Duodenal mucosa (tissue), 2 donors: ENCODE data around the gene RNF146.
"Not testable (repeated sequence)": the region's sequence is repeated elsewhere in the genome, so short reads cannot be mapped to it uniquely, and the experiment has no call there.

ENCODE experiments used
- H3K27ac ChIP-seq: one replicate; pipeline ENCODE4 v1.7.0; 2013; ENCODE audit warnings: low read depth, low read length
- H3K27me3 ChIP-seq, 2 donors: one replicate each; pipeline ENCODE4 v1.7.0; 2013; ENCODE audit warnings: low read length in 2 of 2, control low read depth in 1 of 2; ENCODE audit not compliant: insufficient read depth in 2 of 2, control insufficient read depth in 1 of 2
- H3K36me3 ChIP-seq, 2 donors: one replicate each; pipeline ENCODE4 v1.7.0; 2013; ENCODE audit warnings: low read length in 2 of 2, control low read depth in 1 of 2; ENCODE audit not compliant: insufficient read depth in 2 of 2, control insufficient read depth in 1 of 2
- H3K4me1 ChIP-seq, 2 donors: one replicate each; pipeline ENCODE4 v1.7.0; 2013; ENCODE audit warnings: low read length in 2 of 2, control low read depth in 1 of 2; ENCODE audit not compliant: insufficient read depth in 2 of 2, control insufficient read depth in 1 of 2
- H3K4me3 ChIP-seq, 2 donors: one replicate each; pipeline ENCODE4 v1.7.0; 2013; ENCODE audit warnings: low read length in 2 of 2, low read depth in 1 of 2
- H3K9ac ChIP-seq, 2 donors: one replicate each; pipeline ENCODE4 v1.7.0; 2013; ENCODE audit warnings: low read length in 2 of 2, low read depth in 1 of 2
- H3K9me3 ChIP-seq, 2 donors: one replicate each; pipeline ENCODE4 v1.7.0; 2013; ENCODE audit warnings: low read length in 2 of 2, control low read depth in 1 of 2; ENCODE audit not compliant: control insufficient read depth in 1 of 2

Gene RNF146

GRCh38 chr6:127266178-127266891 lies at the start of gene RNF146:
Gene RNF146, plus strand, starts transcription at chr6:127266864. Its CDS starts 13,475 bp downstream, at chr6:127280339.
- Histone ChIP-seq H3K4me3 (peak within 1 kb of the TSS; percentile 97 to 98), H3K27ac (peak within 1 kb of the TSS; percentile 99), H3K4me1 (peaks cover 11 to 20% of the 10 kb centered on the region in 2 donors), H3K27me3 (no peaks in the 10 kb centered on the region), H3K36me3 (no peaks in the 10 kb centered on the region), H3K9me3 (no peaks in the 10 kb centered on the region), H3K9ac (peak within 1 kb of the TSS; percentile 92 to 95)

DNA sequence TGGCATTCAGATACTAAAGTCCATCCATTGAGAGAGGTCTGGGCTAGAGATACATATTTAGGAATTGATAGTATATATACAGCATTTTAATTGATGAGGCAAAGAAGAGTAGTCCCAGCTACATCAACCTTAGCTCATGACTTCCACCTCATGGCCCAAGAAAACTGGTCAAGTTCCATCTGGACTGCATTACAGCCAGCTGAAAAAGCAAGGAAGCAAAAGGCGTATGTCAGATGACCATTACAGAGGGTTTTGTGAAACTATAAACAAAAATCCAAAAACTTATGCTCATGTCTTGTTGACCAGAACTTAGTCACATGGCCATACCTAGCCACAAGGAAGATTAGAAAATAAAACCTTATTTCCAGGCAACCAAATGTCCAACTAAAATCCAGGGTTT lies 46.8 kb upstream of the RNF146 start:
- no peaks in the 10 kb centered on the region for H3K36me3 ChIP-seq
- H3K27me3 ChIP-seq, result no peaks in the 10 kb centered on the region
- H3K4me1 ChIP-seq, result no peaks in the 10 kb centered on the region
- H3K9me3 ChIP-seq, result no peaks in the 10 kb centered on the region
- no peak overlapping the region for H3K9ac ChIP-seq
- H3K4me3 ChIP-seq, result no peak overlapping the region
- no peak overlapping the region for H3K27ac ChIP-seq

DNA sequence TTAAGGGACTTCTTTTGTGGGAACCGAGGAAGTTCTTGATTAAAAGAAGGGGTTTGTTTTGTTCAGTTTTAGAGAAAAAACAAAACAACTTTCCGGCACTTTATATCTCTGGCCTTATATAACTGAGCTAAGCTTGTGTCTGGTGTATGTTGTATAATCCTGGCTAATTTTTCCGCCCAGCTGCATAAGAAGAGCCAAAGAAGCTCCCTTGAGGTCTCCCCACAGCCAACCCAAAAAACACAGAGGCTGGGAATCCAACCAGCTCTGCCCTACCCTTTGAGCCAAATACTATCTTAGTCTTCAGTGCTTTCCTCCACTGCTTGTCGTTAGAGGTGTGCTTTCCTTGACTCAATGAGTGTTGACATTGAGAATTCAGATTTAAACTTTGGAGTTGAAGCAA lies 45.5 kb upstream of the RNF146 start:
- H3K9ac ChIP-seq, result no peak overlapping the region
- no peak overlapping the region for H3K27ac ChIP-seq
- H3K4me1 ChIP-seq, result no peaks in the 10 kb centered on the region
- H3K4me3 ChIP-seq, result no peak overlapping the region
- no peaks in the 10 kb centered on the region for H3K36me3 ChIP-seq
- no peaks in the 10 kb centered on the region for H3K9me3 ChIP-seq
- H3K27me3 ChIP-seq, result no peaks in the 10 kb centered on the region

GRCh38 chr6:127222418-127222817 lies 44.2 kb upstream of the RNF146 start:
- H3K36me3 ChIP-seq, result no peaks in the 10 kb centered on the region
- H3K4me1 ChIP-seq, result no peaks in the 10 kb centered on the region
- H3K27ac ChIP-seq, result no peak overlapping the region
- H3K9ac ChIP-seq, result no peak overlapping the region
- no peaks in the 10 kb centered on the region for H3K27me3 ChIP-seq
- no peak overlapping the region for H3K4me3 ChIP-seq
- H3K9me3 ChIP-seq, result no peaks in the 10 kb centered on the region

- no peaks in the 10 kb centered on the region for H3K4me1 ChIP-seq
- H3K27me3 ChIP-seq, result no peaks in the 10 kb centered on the region
- no peak overlapping the region for H3K9ac ChIP-seq
- H3K9me3 ChIP-seq, result no peaks in the 10 kb centered on the region
- H3K4me3 ChIP-seq, result no peak overlapping the region
- H3K27ac ChIP-seq, result no peak overlapping the region
- H3K36me3 ChIP-seq, result no peaks in the 10 kb centered on the region
Observed at GRCh38 chr6:127225497-127225896, 41.2 kb upstream of the RNF146 start.

- H3K4me3 ChIP-seq, H3K9me3 ChIP-seq, H3K27me3 ChIP-seq, H3K9ac ChIP-seq, H3K27ac ChIP-seq, H3K36me3 ChIP-seq, H3K4me1 ChIP-seq: not testable (repeated sequence)
Observed at GRCh38 chr6:127233819-127234218, 32.8 kb upstream of the RNF146 start.

DNA sequence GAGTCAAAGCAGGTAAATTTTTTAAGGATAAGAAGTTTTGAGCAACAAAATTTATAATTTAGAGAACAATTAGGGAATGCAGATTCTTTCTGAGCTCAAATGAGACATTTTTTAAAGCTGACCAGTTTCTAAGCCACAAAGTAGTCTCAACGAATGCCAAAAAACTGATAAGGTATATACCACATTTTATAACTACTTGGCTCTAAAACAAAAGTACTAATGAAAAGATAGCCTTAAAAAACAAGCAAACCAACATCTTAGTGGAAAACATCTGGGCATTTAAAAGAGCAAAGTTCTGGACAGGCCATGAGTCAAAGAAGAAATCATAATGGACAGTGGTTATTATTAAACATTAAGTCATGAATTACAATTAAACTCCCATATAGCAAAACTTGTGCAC lies 23.2 kb upstream of the RNF146 start:
- Histone ChIP-seq H3K4me3 (no peak overlapping the region), H3K36me3 (no peaks in the 10 kb centered on the region), H3K27ac (no peak overlapping the region), H3K9me3 (no peaks in the 10 kb centered on the region), H3K27me3 (no peaks in the 10 kb centered on the region), H3K4me1 (no peaks in the 10 kb centered on the region), H3K9ac (no peak overlapping the region)

GRCh38 chr6:127247114-127248096 lies 19.3 kb upstream of the RNF146 start:
- no peaks in the 10 kb centered on the region for H3K9me3 ChIP-seq
- H3K27ac ChIP-seq, result no peak overlapping the region
- no peak overlapping the region for H3K9ac ChIP-seq
- no peaks in the 10 kb centered on the region for H3K4me1 ChIP-seq
- no peaks in the 10 kb centered on the region for H3K27me3 ChIP-seq
- H3K4me3 ChIP-seq, result no peak overlapping the region
- H3K36me3 ChIP-seq, result no peaks in the 10 kb centered on the region

DNA sequence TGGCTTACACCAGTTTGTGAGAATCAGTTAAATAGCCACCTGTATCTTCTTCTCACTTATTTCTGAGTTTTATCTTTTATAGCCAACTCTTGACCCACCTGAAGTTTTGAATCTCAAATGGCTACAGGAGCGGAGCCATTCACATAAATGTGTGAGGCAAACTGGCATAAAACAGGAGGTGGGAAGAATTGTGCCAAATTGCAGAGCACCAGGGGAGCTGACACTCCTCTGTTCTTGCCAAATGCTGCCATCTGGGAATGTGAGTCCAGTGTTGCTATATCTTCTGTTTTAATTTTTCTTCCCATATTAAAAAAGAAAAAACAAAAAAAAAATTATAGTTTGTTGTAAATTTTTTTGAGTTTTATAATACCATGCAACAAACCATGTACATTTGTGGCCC lies 17.0 kb upstream of the RNF146 start:
- H3K4me3 ChIP-seq, result no peak overlapping the region
- no peaks in the 10 kb centered on the region for H3K4me1 ChIP-seq
- H3K9ac ChIP-seq, result no peak overlapping the region
- no peaks in the 10 kb centered on the region for H3K36me3 ChIP-seq
- H3K9me3 ChIP-seq, result no peaks in the 10 kb centered on the region
- H3K27me3 ChIP-seq, result no peaks in the 10 kb centered on the region
- H3K27ac ChIP-seq, result no peak overlapping the region

DNA sequence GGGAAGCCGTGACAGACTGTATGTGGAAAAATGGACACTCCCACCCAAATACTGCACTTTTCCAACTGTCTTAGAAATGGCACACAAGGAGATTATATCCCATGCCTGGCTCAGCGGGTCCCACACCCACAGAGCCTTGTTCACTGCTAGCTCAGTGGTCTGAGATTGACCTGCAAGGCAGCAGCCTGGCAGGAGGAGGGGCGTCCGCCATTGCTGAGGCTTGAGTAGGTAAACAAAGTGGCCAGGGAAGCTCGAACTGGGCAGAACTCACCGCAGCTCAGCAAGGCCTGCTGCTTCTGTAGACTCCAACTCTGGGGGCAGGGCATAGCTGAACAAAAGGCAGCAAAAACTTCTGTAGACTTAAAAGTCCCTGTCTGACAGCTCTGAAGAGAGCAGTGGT lies 11.4 kb upstream of the RNF146 start:
- Histone ChIP-seq H3K27ac (no peak overlapping the region), H3K4me1 (no peaks in the 10 kb centered on the region)

More for the DNA sequence above, 11.4 kb upstream of the RNF146 start:
- no peak overlapping the region for H3K9ac ChIP-seq
- H3K9me3 ChIP-seq, result no peaks in the 10 kb centered on the region
- no peak overlapping the region for H3K4me3 ChIP-seq
- no peaks in the 10 kb centered on the region for H3K27me3 ChIP-seq
- no peaks in the 10 kb centered on the region for H3K36me3 ChIP-seq
